ENCODE data around the gene SNX13.

- TF ChIP-seq POLR2AphosphoS5 (IDR thresholded peaks at IDR 0.05; ENCODE audit: borderline replicate concordance, low read depth, low read length) (no peak), EZH2 (IDR thresholded peaks at IDR 0.05) (no peak)
These were observed 6.3 kb upstream of the SNX13 start for GRCh38 chr7:17946591-17946990.
